CD4-positive, alpha-beta memory T cell (primary cell): ENCODE data around the gene COMMD4. TPM values are rescaled to one million over a fixed set of nuclear protein-coding genes. Genes with fewer than 3 reads are reported as not detected.
"Not testable (repeated sequence)": the region's sequence is repeated elsewhere in the genome, so short reads cannot be mapped to it uniquely, and the experiment has no call there.

ENCODE experiments used
- CTCF ChIA-PET: fragments of 350-600 bp; sonication (Branson Sonifier 250); formaldehyde crosslinking; loops from one replicate; lab custom pipeline; 2021; ENCODE audit warnings: inconsistent platforms; ENCODE audit not compliant: partially characterized antibody; lab: Charles Lee
- POLR2A ChIA-PET: fragments of 350-600 bp; sonication (Branson Sonifier 250); formaldehyde crosslinking; loops from one replicate; lab custom pipeline; 2021; ENCODE audit not compliant: partially characterized antibody; lab: Charles Lee
- DNase-seq, 5 donors: peaks; one replicate each; pipeline versions ENCODE4 v3.0.0 to v3.0.0-alpha.2; 2020 to 2022; ENCODE audit warnings: mixed read lengths in 1 of 5
- H3K27ac ChIP-seq: one replicate; pipeline ENCODE4 v1.7.0; 2013; ENCODE audit warnings: low read depth, low read length
- H3K27me3 ChIP-seq: 2 replicates; pipeline ENCODE4 v1.7.0; 2013; ENCODE audit warnings: mild to moderate bottlenecking, low read length, moderate library complexity; ENCODE audit not compliant: insufficient read depth
- H3K36me3 ChIP-seq: 2 replicates; pipeline ENCODE4 v1.7.0; 2013; ENCODE audit warnings: mild to moderate bottlenecking, low read length, moderate library complexity; ENCODE audit not compliant: insufficient read depth
- H3K4me1 ChIP-seq: 2 replicates; pipeline ENCODE4 v1.7.0; 2013; ENCODE audit warnings: mild to moderate bottlenecking, low read length, moderate library complexity; ENCODE audit not compliant: insufficient read depth
- H3K4me3 ChIP-seq, 2 donors: one replicate each; pipeline ENCODE4 v1.7.0; 2013; ENCODE audit warnings: low read length in 2 of 2, mild to moderate bottlenecking in 1 of 2
- H3K9me3 ChIP-seq, 2 donors: one replicate each; pipeline ENCODE4 v1.7.0; 2013; ENCODE audit warnings: low read length in 2 of 2, control low read depth in 1 of 2; ENCODE audit not compliant: control insufficient read depth in 1 of 2
- H3K27ac Mint-ChIP-seq, 7 donors: one replicate each; pipeline ENCODE4 v1.8.0; 2020 to 2021; ENCODE audit warnings: mixed read lengths in 7 of 7, mild to moderate bottlenecking in 6 of 7, inconsistent platforms in 3 of 7, moderate library complexity in 3 of 7
- H3K27me3 Mint-ChIP-seq, 2 donors: one replicate each; pipeline ENCODE4 v1.8.0; 2020 to 2021; ENCODE audit warnings: mixed read lengths in 2 of 2
- H3K36me3 Mint-ChIP-seq, 2 donors: one replicate each; pipeline ENCODE4 v1.8.0; 2020 to 2021; ENCODE audit warnings: mixed read lengths in 2 of 2, inconsistent platforms in 1 of 2, mild to moderate bottlenecking in 1 of 2
- H3K4me1 Mint-ChIP-seq, 4 donors: one replicate each; pipeline ENCODE4 v1.8.0; 2020 to 2021; ENCODE audit warnings: mixed read lengths in 4 of 4, mild to moderate bottlenecking in 1 of 4
- H3K4me3 Mint-ChIP-seq, 8 donors: one replicate each; pipeline ENCODE4 v1.8.0; 2020 to 2021; ENCODE audit warnings: mixed read lengths in 8 of 8, mild to moderate bottlenecking in 7 of 8, moderate library complexity in 6 of 8, inconsistent platforms in 3 of 8
- H3K9me3 Mint-ChIP-seq, 8 donors: one replicate each; pipeline ENCODE4 v1.8.0; 2020 to 2021; ENCODE audit warnings: mixed read lengths in 8 of 8, mild to moderate bottlenecking in 5 of 8, inconsistent platforms in 3 of 8, moderate library complexity in 1 of 8
- intact Hi-C: fragments of 100-400 bp; cut with micrococcal nuclease; formaldehyde crosslinking; loops from one replicate; pipeline ENCODE4 v1.15.1; 2023
- polyA plus RNA-seq, 2 donors: library from polyadenylated mRNA; unstranded; fragments of 300-500 nt; fragmentation: Illumina TruSeq; gene quantifications; one replicate each; pipeline ENCODE4 v1.2.3, GENCODE V29; 2021
- total RNA-seq, 2 experiments: library from RNA; stranded (reverse); gene quantifications; one replicate each; pipeline ENCODE4 v1.2.3, GENCODE V29; 2021

Gene COMMD4
- total and polyA plus RNA-seq, 4 experiments from 2014 or later: 33.9 to 45.6 (median 38.7) TPM

DNA sequence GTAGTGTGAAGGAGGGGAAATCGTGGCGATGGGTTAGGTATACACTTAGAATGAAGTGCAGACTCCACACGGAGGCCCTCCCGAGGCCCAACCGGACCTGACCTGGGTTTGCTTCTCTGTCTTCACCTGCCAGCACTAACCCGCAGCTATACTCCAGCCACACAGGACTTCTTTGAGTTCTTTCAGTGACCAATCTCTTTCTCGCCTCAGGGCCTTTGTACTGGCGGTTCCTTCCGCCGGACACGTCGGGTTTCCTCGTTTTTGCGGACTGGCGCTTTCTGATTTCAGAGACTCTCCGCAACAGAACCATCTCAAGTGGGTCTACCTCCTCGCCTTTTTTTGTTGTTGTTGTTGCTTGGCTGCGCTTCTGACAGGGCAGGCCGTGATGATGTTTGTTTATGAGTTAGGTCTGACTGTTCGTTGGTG lies 10.9 kb downstream of the COMMD4 start, which contains the start of gene NEIL1:
TSS of gene NEIL1 (plus strand) at position 244 of the 426 bp plus-strand sequence. CDS start 1,867 bp downstream, outside the sequence.
- peak within 1 kb of the TSS; percentile 75 to 93 (median 86) for H3K4me3 Mint-ChIP-seq
- DNase-seq: no peak
- CTCF ChIA-PET: interaction anchor here (1.0 kb wide), 1 partner anchor 21 kb away, joined by 4 read pairs; the partner anchor contains the start of gene MAN2C1
- peak within 1 kb of the TSS; percentile 84 to 94 (median 86) for H3K27ac Mint-ChIP-seq
- peaks cover 6 to 7% of the 10 kb centered on the region in 2 donors for H3K9me3 ChIP-seq
- H3K36me3 ChIP-seq: no peaks in the 10 kb centered on the region
- peak within 1 kb of the TSS; percentile 30 to 72 for H3K4me3 ChIP-seq
- peaks cover 0 to 30% (median 9%) of the 10 kb centered on the region in 8 donors for H3K9me3 Mint-ChIP-seq
- POLR2A ChIA-PET: interaction anchor here (0.8 to 10.1 kb wide), 9 partner anchors 9 to 731 kb away, joined by 3 to 148 read pairs (median 6); partner anchors contain the start of genes CLK3, COMMD4, MAN2C1 and PPCDC
- H3K27me3 ChIP-seq: no peaks in the 10 kb centered on the region
- peaks cover 3 to 9% of the 10 kb centered on the region in 2 donors for H3K36me3 Mint-ChIP-seq
- peak within 1 kb of the TSS; percentile 58 for H3K27ac ChIP-seq
- H3K4me1 ChIP-seq: peaks cover 36% of the 10 kb centered on the region
- intact Hi-C loops: no loop called here
- peaks cover 14 to 38% (median 26%) of the 10 kb centered on the region in 4 donors for H3K4me1 Mint-ChIP-seq
- H3K27me3 Mint-ChIP-seq: no peaks in the 10 kb centered on the region

DNA sequence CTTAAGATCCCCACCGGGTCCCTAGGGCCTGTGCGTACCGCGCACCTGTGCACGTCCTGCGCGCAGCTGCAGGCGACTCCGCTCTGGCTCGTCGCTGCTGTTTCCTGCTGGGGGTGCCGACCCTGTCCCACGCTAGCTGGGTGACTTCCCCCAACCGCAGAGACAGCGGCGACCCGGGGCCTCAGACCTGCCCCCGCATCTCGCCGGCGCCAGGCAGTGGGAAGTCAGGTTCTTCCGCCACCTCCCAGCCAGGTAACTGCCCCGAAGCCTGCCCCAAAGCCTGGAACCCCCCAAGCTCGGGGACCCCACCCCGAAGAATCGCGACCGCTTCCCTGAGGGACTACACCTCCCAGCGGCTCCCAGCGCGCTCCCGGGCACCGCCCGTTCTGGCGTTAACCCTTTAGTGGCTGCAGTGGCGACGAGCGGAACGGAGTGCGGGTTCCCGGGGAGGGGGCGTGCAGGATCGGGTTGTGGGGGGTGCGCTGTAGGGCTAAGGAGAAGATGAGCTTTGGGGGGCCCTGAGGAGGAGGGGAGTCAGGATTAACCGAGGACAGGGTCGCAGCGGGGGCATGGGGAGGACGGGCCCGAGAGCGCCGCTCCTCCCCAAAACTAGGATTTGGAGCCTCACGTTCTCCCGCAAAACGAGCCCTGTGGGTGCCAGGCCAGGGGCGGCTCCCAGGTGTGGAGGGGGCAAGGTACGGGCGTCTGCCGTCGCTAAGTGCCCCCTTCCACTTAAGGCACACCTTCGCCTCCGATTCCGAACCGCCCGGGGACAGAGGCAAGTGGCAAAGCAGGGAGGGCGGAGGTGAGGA lies 11.6 kb downstream of the COMMD4 start:
- peak; percentile 66 to 75 (median 70) for DNase-seq
- POLR2A ChIA-PET: interaction anchor here (0.8 to 10.1 kb wide), 13 partner anchors 9 to 732 kb away, joined by 3 to 148 read pairs (median 6); partner anchors contain the start of genes CLK3, COMMD4, MAN2C1 and PPCDC

DNA sequence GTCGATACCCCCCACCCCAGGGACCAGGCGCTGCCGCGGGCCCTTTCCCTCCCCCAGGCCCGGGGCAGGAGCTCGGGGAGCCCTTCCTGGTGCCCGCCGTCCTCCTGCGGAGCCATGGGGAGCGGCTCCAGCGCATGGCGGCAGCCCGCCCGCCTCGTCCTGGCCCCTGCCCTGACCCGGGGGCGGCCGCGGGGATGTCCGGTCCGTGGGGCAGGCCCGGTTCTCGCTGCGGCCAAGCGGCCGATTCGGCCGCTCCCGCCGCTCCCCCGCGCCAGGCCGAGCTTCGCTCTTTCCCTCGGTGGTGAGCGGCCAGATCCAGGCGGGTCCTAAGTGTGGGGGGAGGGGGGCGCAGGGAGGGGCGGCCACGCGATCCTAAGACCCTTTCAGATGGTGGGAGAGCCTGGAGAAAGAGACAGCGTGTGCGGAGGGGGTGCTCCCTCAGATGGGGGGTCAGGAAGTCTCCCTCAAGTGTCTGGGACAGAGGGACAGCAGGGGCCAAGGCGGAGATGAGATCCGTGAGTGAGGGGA lies 12.2 kb downstream of the COMMD4 start:
- H3K27ac ChIP-seq: peak overlapping the region; percentile 58
- Mint-ChIP-seq H3K27ac (peak overlapping the region; percentile 77 to 99 (median 89)), H3K36me3 (peaks cover 3 to 9% of the 10 kb centered on the region in 2 donors), H3K4me3 (peak overlapping the region; percentile 80 to 93 (median 86)), H3K4me1 (peaks cover 14 to 38% (median 26%) of the 10 kb centered on the region in 4 donors), H3K27me3 (no peaks in the 10 kb centered on the region), H3K9me3 (peaks cover 0 to 30% (median 9%) of the 10 kb centered on the region in 8 donors)
- ChIA-PET CTCF (no interaction called here), POLR2A (interaction anchor here (1.0 to 10.1 kb wide), 10 partner anchors 9 to 324 kb away, joined by 3 to 148 read pairs (median 8); partner anchors contain the start of genes COMMD4, MAN2C1, PPCDC and SIN3A)
- peaks cover 36% of the 10 kb centered on the region for H3K4me1 ChIP-seq
- peak overlapping the region; percentile 30 to 72 for H3K4me3 ChIP-seq
- H3K27me3 ChIP-seq: no peaks in the 10 kb centered on the region
- DNase-seq: no peak
- no peaks in the 10 kb centered on the region for H3K36me3 ChIP-seq
- peaks cover 6 to 7% of the 10 kb centered on the region in 2 donors for H3K9me3 ChIP-seq
- intact Hi-C loops: no loop called here

More for the DNA sequence above, 11.6 kb downstream of the COMMD4 start:
- Mint-ChIP-seq H3K9me3 (peaks cover 0 to 30% (median 9%) of the 10 kb centered on the region in 8 donors), H3K4me3 (peak overlapping the region; percentile 75 to 93 (median 86)), H3K27me3 (no peaks in the 10 kb centered on the region), H3K27ac (peak overlapping the region; percentile 84 to 94 (median 86)), H3K36me3 (peaks cover 3 to 9% of the 10 kb centered on the region in 2 donors), H3K4me1 (peaks cover 14 to 38% (median 26%) of the 10 kb centered on the region in 4 donors)
- intact Hi-C loops: no loop called here
- Histone ChIP-seq H3K4me3 (peak overlapping the region; percentile 30 to 72), H3K9me3 (peaks cover 6 to 7% of the 10 kb centered on the region in 2 donors), H3K36me3 (no peaks in the 10 kb centered on the region), H3K4me1 (peaks cover 36% of the 10 kb centered on the region), H3K27ac (peak overlapping the region; percentile 58), H3K27me3 (no peaks in the 10 kb centered on the region)
- CTCF ChIA-PET: interaction anchor here (1.0 kb wide), 1 partner anchor 21 kb away, joined by 4 read pairs; the partner anchor contains the start of gene MAN2C1

DNA sequence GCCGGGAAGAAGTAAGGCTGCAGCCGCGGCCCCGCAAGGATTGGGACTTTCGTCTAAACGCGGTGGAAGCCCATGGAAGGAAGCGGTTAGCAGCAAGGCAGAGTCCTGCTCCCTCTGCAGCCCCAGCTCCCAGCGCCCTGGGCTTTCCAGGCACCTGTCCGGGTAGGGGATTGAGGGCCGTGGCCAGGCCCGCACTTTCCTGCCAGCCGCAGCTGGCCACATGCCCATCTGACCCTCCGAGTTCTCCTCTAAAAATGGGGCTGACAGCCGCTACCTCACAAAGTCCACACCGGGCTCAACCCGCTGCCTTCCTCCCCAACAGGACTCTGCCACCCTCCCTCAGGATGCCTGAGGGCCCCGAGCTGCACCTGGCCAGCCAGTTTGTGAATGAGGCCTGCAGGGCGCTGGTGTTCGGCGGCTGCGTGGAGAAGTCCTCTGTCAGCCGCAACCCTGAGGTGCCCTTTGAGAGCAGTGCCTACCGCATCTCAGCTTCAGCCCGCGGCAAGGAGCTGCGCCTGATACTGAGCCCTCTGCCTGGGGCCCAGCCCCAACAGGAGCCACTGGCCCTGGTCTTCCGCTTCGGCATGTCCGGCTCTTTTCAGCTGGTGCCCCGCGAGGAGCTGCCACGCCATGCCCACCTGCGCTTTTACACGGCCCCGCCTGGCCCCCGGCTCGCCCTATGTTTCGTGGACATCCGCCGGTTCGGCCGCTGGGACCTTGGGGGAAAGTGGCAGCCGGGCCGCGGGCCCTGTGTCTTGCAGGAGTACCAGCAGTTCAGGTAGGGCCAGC lies 12.9 kb downstream of the COMMD4 start:
- Histone ChIP-seq H3K4me3 (peak overlapping the region in 1 of 2 donors; percentile 72), H3K9me3 (peaks cover 6 to 7% of the 10 kb centered on the region in 2 donors), H3K27me3 (no peaks in the 10 kb centered on the region), H3K4me1 (peaks cover 36% of the 10 kb centered on the region), H3K36me3 (no peaks in the 10 kb centered on the region), H3K27ac (peak overlapping the region; percentile 23)
- H3K27me3 Mint-ChIP-seq: no peaks in the 10 kb centered on the region
- H3K4me1 Mint-ChIP-seq: peaks cover 14 to 38% (median 27%) of the 10 kb centered on the region in 4 donors
- peaks cover 0 to 30% (median 9%) of the 10 kb centered on the region in 8 donors for H3K9me3 Mint-ChIP-seq
- CTCF ChIA-PET: interaction anchor here (1.4 kb wide), 1 partner anchor 19 kb away, joined by 8 read pairs; the partner anchor contains the start of gene MAN2C1
- H3K27ac Mint-ChIP-seq: peak overlapping the region; percentile 54 to 100 (median 99)
- peak overlapping the region; percentile 17 to 83 (median 72) for H3K4me3 Mint-ChIP-seq
- POLR2A ChIA-PET: interaction anchor here (1.0 to 10.1 kb wide), 12 partner anchors 10 to 325 kb away, joined by 3 to 148 read pairs (median 6); partner anchors contain the start of genes COMMD4, MAN2C1, PPCDC and SIN3A
- no peak for DNase-seq
- peaks cover 3 to 9% of the 10 kb centered on the region in 2 donors for H3K36me3 Mint-ChIP-seq
- intact Hi-C loops: no loop called here

DNA sequence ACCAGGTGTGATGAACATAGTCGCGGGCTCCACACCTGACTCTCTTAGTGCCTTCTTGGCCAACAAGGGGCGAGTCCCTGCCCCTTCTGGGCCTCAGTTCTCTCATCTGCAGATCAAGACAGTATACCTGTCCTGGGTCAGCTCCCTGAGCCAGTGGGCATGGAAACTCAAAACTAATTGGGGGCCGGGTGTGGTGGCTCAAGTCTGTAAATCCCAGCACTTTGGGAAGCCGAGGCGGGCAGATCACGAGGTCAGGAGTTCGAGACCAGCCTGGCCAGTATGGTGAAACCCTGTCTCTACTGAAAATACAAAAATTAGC lies 13.4 kb downstream of the COMMD4 start:
- H3K9me3 ChIP-seq, H3K36me3 Mint-ChIP-seq, H3K27me3 ChIP-seq, intact Hi-C loops, H3K36me3 ChIP-seq, H3K27me3 Mint-ChIP-seq, DNase-seq: not testable (repeated sequence)
- Mint-ChIP-seq H3K4me1 (peaks cover 14 to 38% (median 27%) of the 10 kb centered on the region in 4 donors), H3K4me3 (peak overlapping the region; percentile 9 to 83 (median 66)), H3K9me3 (peaks cover 0 to 30% (median 9%) of the 10 kb centered on the region in 8 donors), H3K27ac (peak overlapping the region; percentile 91 to 100 (median 100))
- ChIA-PET CTCF (interaction anchor here (1.4 kb wide), 1 partner anchor 18 kb away, joined by 8 read pairs; the partner anchor contains the start of gene MAN2C1), POLR2A (interaction anchor here (1.2 to 10.1 kb wide), 6 partner anchors 14 to 298 kb away, joined by 3 to 148 read pairs (median 6); partner anchors contain the start of genes COMMD4 and MAN2C1)
- H3K27ac ChIP-seq: peak overlapping the region; percentile 53
- peaks cover 36% of the 10 kb centered on the region for H3K4me1 ChIP-seq
- peak overlapping the region in 1 of 2 donors; percentile 11 for H3K4me3 ChIP-seq
